GM19023 (cell line): ENCODE results near the gene TGFBRAP1.
"Not testable (repeated sequence)": the region's sequence is repeated elsewhere in the genome, so short reads cannot be mapped to it uniquely, and the experiment has no call there.

Source experiments
- ATAC-seq: cut with Tn5 transposase; IDR thresholded peaks from one replicate; pipeline ENCODE4 v1.9.1; 2021; ENCODE audit warnings: mild to moderate bottlenecking, moderate library complexity; ENCODE audit not compliant: unreplicated experiment

The TGFBRAP1 gene

DNA sequence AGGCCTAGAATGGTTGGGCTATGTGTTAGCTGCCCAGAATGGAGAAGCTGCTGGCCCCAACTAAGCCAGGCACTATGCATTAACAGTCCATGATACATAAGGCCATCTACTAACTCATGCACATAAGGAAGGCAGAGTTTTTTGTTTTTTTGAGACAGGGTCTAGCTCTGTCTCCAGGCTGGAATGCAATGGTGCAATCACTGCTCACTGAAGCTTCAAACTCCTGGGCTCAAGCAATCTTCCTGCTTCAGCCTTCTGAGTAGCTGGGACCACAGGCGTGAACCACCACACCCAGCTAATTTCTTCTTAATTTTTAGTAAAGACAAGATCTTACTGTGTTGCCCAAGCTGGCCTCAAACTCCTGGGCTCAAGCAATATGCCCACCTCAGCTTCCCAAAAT is 50.4 kb downstream of the TGFBRAP1 start:
- no peak for ATAC-seq

DNA sequence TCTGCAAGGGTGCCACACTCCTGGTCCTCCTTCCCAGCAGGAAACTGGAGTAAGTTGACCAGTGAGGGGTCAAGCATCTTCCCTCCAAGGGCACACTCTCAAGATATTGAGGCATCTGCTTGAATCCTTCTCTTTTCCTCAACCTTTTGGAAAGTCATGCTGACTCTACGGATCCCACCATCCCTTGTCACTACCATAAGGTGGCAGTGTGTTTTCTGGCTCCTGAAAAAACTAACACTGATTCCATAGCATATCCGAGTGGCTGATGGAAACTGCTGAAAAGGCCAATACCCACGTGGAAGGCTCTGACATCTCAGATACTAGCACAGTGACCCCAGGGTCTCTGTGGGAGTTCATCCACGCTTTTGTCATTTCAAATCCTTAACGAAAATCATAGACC is 50.9 kb downstream of the TGFBRAP1 start:
- no peak for ATAC-seq

- no peak for ATAC-seq
Observed at GRCh38 chr2:105274046-105274445, 55.5 kb downstream of the TGFBRAP1 start.

DNA sequence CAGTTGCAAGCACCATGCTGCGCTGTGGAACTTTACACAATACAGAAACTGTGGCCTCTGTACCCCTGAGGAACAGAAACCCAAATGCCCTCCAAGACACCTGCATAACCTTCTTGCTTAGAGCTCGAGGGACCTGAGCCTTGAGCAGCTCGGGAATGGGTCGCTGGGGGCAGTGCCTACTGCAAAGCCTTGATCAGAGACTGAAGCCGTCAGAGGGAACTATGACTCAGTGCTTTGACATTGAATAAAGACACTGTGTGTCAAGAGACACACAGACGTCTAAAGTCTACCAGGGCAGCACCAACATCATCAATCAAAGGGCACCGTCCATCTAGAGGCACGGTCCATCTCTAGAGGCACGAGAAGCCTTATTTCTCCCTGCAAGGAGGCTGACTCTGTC is 57.4 kb downstream of the TGFBRAP1 start:
- ATAC-seq: no peak

DNA sequence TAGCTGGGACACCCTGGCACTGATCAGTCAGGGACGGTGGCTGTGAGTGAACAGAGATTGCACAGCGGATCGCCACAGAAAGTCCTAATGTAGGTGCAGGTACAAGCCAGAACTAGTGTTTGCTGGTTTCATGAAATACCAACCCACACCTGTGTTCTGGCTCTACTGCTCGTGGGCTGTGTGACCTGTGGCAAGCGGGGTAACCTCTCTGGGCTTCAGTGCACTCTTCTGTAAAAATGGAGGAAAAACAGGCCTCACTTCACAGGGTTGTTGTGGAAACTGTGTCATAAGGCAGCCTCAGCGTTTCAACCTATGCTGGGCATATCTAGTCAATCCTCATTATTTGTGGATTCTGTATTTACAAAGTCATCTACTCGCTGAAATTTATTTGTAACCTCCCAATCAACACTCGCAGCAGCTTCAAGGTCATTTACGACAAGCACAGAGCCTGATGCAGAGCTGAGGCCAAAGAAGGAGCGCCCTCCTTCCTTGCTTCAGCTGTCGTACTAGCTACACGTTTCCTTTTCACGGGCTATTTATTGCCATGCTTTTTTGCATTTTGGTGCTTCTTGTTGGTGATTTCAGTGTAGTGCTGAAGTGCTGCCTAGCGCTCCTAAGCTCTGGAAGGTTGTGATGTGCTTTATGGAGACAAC is 58.0 kb downstream of the TGFBRAP1 start:
- no peak for ATAC-seq

GRCh38 chr2:105269426-105269825 is 60.1 kb downstream of the TGFBRAP1 start:
- no peak for ATAC-seq

DNA sequence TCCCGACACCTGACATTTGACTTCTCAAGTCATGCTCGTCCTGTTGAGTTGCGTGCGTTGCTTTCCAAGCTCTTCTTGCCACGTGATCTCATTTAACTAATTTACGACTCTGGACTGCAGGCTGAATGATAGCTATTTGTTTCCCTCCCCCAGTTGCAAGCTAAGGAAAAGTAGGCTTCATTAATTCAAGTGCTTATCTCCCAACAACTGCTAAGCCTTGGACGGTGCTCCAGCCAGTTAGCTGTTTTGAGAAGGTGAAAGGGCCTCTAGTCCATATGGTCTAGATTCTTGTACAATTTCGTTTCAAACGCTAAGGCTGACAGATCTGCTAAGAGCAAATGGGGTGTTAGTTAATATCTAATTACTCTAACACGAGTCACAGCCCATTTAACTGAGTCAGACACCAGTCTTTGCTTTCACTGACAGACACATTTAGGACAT is 66.9 kb downstream of the TGFBRAP1 start:
- no peak for ATAC-seq

DNA sequence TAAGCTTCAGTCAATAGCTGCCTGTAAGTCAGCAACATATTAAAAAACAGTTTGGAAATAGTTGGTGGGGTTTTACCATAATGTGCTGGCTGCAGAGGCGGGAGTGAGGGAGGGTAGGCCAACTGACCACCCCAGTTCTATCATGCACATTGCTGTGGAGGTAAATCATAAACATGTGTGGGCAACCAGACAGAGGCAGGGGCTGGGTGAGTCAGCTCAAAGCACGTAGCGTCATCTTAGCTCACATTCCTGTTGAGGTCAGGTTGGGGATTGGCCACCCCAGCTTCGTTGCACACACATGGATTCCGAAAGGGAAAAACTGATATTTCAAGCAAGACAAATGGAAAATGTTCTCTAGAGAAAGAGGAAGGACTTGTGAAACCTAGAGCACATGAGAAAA is 68.5 kb downstream of the TGFBRAP1 start:
- ATAC-seq: no peak

GRCh38 chr2:105258835-105259350 is 70.6 kb downstream of the TGFBRAP1 start:
- no peak for ATAC-seq

GRCh38 chr2:105257981-105258380 is 71.6 kb downstream of the TGFBRAP1 start:
- ATAC-seq: no peak

DNA sequence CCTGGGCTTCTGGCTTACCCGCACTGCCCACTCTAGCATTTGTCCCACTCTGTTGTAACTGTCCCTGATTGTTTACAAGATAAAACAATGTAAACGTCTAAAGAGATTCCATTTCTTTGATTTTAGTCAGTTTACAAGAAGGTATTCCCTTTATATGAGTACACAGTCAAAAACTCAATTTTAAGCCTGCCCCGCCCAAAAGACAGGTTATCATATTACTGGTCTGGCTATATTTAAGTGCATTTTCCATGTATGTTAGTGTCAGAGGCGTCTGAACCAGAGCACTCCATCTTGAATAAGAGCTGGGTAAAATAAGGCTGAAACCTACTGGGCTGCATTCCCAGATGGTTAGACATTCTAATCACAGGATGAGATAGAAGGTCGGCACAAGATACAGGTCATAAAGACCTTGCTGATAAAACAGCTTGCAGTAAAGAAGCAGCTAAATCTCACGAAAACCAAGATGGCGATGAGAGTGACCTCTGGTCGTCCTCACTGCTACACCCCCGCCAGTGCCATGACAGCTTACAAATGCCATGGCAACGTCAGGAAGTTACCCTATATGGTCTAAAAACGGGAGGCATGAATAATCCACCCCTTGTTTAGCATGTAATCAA is 73.0 kb downstream of the TGFBRAP1 start:
- no peak for ATAC-seq

DNA sequence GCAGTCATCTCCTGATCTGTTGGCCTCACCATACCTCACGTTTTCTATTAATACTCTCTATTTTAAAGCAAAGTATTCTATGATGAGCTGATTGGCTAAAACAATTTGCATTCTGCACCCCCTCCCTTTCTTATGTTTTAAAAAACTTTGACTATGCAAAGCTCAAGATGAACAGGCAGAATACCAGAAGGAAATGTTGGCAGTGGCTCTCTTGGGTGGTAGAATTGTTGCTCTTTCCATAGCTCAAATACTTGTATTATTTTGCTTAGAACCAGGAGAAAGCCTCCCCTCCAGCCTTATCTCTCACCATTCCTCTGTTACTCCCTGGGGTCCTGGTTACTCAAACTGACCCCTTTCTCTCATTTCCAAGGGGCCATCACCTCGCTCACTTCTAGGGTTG is 73.6 kb downstream of the TGFBRAP1 start:
- no peak for ATAC-seq

DNA sequence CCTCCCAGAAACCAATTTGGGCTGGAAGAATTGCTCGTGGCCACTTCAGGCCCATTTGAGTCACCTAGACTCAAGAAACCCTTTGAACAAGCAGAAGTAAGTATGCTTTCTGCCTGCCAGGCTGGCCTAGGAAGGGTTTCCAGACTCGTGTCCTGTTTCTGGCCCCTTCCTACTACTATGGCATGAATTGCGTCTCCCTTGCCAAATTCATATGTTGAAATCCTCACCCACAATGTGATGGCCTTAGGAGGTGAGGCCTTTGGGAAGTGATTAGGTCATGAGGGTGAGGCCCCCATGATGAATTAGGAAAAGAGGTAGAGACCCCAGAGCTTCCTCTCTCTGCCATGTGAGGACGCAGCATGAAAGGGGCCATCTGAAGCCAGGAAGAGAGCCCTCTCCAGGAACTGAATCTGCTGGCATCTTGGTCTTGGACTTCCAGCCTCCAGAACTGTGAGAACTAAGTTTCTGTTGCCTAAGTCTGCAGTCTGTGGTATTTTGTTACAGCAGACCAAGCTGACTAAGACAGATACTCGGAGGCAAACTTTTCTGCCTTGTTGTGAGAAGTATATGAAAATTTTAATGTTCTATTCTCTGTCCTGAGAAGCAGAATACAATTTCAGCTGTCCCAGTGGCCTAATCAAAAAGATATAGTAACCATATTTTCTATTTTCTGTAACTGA is 74.9 kb downstream of the TGFBRAP1 start:
- ATAC-seq: no peak

DNA sequence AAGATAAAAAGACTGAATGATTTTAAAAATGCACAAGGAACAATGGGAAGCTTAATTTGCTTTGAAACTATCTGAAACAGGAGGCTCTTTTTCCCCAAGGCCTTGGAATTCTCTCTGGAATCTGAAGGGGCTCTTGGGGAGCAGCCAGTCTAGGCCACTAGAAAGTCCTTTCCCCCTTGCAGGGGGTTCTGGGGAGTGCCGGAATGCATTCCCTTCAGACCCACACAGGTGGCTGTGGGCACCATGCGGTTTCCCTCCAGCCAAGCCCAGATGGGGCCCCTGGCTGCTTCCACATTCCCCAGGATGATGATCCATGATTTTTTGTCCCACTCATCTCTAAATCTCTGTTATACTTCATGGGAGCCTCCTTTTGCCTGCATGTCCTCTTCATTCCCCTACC is 77.3 kb downstream of the TGFBRAP1 start:
- ATAC-seq: no peak

DNA sequence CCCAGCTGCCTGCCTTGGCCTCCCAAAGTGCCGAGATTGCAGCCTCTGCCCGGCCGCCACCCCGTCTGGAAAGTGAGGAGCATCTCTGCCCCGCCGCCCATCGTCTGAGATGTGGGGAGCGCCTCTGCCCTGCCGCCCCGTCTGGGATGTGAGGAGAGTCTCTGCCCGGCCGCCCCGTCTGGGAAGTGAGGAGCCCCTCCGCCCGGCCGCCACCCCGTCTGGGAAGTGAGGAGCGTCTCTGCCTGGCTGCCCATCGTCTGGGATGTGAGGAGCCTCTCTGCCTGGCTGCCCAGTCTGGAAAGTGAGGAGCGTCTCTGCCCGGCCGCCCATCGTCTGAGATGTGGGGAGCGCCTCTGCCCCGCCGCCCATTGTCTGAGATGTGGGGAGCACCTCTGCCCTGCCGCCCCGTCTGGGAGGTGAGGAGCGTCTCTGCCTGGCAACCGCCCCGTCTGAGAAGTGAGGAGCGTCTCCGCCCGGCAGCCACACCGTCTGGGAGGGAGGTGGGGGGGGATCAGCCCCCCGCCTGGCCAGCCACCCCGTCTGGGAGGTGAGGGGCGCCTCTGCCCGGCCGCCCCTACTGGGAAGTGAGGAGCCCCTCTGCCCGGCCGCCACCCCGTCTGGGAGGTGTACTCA is 78.4 kb downstream of the TGFBRAP1 start:
- ATAC-seq: not testable (repeated sequence)

DNA sequence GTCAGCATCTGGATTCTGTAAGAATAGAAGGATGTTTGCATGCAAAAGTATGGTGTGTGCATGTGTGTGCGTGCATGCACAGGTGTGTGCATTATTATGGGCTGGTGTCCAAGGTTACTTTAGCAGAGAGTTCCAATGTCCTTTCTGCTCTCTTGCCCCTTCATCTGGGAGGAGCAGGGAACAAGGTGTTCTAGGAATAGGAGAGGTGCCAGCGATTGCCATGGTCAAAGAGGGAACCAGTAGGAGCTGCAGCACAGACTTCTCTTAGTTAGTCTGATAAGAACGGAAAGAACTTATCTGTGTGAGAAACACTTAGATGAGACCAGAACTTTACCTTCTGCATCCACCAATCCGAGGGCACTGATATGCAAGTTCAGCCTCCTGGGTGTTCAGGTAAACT is 79.6 kb downstream of the TGFBRAP1 start:
- no peak for ATAC-seq

DNA sequence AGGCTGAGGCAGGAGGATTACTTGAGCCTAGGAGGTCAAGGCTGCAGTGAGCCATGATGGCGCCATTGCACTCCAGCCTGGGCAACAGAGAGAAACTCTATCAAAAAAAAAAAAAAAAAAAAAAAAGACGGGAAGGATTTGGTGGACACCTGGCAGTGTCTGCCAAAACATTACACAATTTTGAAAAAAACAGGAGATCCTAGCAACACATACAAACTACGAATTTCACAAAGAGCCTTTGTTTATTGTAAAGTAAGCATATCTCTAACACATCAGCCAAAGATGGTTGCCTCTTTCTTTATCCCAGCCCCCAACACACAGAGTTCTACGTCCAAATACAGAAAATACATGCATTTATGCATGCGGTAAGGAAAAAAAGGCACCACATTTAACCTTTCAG is 80.4 kb downstream of the TGFBRAP1 start:
- no peak for ATAC-seq

DNA sequence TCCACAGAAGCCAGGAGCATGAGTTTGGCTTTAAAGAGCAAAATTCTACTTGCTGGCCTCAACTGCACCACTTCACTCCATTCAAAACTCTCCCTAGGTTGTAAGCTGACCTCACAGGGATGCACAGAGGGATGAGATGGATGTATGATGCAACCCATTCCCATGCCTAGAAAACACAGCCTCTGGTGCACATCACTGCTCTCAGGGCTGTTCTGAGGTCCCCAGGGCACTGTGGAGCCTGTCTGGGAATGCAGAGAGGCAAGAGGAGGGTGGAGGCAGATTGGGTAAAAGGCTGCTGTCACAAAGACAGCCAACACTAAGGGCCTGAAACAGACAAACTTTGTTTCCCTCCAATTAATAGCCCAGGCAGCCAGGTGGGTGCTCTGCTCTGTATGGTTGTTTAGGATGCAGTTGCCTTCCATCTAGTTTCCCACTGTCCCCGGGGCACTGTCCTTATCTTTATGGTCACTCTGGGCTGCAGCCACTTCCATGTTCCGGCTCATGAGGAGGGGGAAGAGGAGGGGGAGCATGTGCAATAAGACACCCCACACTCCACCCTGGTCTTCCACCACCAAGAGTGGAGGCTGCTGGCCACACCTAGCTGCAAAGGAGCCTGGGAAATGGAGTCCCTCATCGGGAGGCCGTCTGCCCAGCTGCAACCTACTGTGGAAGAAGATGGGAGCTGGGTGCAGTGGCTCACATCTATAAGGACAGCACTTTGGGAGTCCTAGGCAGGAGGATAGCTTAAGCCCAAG is 81.0 kb downstream of the TGFBRAP1 start:
- no peak for ATAC-seq

DNA sequence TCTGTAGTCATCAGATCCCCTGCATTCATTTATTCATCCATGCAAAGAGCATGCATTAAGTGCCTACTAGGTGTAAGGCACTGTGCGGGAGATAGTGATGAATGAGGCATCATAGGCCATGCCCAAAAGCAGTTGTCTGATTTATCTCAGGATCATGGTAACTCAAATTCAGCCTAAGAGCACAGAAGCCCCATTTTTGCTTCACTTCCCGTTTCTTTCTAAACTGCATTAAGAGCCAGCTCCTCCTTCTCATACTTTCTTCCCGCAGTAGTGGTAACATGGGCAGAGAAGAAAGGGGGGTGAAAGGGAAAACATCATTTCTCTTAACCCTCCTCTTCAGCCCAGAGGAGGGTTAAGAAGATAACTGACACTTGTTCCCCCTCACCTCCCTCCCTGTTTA is 85.1 kb downstream of the TGFBRAP1 start:
- ATAC-seq: no peak

- no peak for ATAC-seq
Observed at GRCh38 chr2:105243961-105244360, 85.6 kb downstream of the TGFBRAP1 start.
